ENCODE data around the gene POLA1.

Gene POLA1

DNA sequence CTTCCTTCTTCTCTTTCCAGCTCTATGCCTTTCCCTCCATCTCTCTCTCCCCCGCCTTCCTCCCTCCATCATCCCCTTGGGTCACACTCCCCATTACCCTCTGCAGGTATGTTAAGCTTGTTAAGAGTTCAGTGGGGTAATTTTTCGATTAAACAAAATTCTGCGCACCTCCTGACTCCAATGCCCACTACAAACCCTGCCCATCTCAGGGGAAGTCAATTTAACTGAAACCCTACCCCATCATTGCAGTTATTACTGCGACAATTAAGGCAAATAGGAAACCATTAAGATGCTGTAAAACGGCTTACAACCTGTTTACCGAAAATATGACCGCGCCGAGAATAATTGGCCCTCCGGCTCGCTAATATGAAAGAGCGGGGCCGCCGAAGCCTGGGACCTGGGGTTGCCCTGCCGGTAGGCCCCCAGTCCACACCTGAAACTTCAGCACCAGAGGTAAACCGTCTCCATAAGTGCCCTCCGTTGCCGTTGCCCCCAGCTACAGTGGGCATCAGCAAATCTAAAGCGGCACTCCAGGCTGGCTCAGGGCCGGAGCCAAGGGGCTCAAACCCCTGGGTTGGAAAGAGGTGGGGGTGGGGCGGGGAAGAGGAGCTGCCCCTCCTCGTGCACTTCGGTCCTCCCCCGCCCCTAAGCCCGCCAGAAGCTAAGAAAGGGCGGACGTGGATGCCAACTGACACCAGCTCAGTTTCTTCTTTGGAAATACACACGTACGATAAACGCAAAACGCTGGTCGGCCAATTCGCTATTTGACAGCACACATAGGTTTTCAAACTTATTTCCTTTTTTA, 317.3 kb downstream of the POLA1 start:
- no peak for DNase-seq (ENCODE audit: low read depth)

DNA sequence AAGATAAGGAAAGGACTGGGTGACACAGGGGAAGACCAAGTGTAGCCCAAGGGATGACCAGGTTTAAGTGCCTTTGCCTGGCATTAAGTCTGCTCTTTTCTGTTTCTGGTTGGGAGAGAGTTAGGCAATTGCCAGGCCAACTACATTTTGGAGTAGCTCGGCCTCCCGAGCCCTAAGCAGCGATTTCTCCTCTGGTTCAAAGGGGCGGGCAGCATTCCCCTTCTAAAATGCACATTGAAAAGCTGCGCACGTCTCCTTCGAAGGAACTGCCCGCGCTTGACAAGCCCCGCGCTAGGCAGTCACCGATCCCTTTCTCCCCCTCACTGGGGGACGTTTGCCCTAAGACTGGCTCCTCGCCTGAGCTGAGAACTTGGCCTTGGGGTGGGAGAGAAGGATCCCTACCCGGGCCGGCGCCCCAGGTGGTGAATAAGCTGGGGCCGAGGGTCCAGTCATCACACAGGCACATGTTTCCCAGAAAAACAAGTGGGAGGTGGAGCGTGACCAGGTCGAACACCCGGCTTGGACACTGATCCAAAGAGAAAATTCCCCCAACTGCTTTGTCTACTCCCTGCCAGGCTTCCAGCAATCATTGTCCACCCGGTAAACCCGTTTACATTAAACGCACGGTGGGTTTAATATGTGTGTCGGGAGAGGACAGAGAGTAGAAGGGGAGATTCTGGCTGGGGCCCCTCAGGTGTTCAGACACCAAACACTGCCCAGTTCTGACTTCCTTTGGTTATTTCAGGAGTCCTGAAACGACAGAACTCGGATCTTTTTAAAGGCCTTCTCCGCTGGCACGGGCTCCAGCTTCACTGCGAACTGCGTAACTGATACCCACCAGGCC, 318.1 kb downstream of the POLA1 start:
- no peak for DNase-seq (ENCODE audit: low read depth)

DNA sequence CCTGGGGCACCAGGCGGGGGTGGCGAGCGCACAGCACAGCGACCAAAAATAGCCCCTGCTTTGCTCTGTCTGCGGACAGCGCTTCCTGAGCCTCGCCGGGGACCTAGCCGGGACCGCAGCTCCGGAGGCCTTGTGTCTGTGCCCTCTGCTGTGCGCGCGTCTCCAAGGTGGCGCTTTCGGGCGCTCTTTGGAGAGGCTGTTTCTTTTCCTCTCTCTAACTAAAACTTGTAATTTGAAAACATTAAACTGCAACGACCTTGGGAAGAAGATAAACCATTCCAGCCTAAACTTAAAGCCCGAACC, 318.7 kb downstream of the POLA1 start:
- no peak for DNase-seq (ENCODE audit: low read depth)

DNA sequence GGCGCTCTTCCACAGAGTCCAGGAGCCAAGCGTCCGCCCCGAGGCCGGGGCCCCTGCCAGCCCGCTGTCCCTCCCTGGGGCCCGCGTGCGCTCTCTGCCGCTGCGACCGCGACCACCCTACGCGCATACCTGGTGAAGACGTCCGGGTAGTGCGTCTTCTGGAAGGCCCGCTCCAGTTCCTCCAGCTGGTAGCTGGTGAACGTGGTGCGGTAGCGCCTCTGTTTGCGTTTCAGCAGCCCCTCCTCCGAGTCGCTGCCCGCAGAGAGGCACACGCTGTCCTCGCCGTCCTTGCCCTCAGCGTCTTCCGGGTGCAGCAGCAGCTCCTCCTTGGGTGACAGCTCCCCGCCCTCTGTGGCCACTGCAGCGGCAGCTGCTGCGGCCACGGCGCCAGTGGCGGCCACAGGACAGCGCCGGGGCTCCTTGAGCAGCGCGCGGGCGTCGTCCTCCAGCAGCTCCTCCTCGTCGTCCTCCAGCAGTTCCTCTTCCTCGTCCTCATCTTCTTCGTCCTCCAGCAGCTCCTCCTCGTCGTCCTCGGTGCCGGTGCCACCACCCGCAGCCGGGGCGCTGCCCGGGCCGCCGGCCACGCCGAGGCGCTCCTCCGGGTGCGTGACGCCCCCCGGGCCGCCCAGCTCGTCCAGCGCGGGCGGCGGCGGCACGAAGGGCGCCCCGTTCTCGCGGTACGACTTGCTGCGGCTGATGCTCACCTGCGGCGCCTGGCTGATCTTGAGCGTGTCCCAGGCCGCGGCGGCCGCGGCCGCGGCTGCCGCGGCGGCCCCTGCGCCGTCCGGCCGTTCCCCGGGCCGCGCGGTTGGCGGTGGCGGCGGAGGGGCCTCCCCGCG, 319.3 kb downstream of the POLA1 start:
- DNase-seq (ENCODE audit: low read depth): no peak

DNA sequence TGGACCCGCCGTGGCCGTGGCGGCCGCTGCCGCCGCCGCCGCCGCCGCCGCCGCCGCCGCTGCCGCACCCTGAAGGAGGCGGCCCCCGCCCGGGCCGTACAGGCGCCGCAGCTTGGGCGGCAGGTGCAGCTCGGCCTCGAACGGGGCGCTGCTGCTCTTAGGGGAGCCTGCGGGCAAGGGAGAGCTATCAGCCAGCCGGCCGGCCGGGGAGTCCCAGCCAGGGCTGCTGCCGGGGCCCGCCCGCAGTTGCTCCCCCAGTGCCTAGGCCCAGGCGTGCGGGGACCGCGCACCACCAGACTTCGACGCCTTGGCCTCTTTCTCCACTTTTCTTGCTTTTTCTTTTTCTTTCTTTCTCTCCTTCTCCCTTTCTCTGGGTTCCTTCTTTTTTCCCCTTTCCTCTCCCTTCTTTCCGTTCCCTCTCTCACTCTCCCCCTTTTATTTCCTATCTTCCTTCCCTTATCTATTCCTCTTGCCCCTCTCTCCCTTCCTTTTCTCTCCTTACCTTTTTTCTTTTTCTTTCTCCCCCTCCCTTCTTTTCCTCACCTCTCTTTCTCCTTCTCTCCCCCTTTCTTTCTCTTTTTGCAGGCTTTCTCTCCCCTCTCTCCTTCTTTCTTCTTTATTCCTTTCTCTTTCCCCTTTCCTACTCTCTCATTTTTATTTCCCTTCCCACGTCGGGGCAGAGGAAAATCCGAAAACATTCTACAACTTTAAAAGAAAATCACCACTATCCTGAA, 320.1 kb downstream of the POLA1 start:
- no peak for DNase-seq (ENCODE audit: low read depth)

DNA sequence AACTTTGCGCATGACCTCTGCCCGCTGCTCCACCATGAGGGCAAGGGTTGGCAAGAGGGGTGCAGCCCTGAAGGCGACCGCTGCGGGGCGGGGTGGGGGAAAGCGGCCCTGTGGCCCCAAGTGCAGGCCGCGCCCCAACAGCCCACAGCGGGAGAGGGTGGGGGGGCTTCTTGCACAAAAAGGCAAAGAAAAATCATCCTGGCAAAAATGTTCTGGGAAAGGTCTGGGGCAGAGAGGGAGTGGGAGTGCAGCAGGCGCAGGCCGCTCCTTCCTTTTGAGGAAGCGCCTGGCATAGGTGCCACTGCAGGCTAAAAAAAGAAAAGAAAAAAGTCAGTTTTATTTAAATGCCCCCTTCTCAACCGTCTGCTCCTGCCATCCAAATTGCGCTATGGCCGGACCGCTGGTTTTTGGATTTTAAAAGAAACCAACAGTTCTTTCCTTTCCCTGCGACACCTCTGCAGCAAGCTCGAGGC, 320.7 kb downstream of the POLA1 start:
- DNase-seq (ENCODE audit: low read depth): no peak

DNA sequence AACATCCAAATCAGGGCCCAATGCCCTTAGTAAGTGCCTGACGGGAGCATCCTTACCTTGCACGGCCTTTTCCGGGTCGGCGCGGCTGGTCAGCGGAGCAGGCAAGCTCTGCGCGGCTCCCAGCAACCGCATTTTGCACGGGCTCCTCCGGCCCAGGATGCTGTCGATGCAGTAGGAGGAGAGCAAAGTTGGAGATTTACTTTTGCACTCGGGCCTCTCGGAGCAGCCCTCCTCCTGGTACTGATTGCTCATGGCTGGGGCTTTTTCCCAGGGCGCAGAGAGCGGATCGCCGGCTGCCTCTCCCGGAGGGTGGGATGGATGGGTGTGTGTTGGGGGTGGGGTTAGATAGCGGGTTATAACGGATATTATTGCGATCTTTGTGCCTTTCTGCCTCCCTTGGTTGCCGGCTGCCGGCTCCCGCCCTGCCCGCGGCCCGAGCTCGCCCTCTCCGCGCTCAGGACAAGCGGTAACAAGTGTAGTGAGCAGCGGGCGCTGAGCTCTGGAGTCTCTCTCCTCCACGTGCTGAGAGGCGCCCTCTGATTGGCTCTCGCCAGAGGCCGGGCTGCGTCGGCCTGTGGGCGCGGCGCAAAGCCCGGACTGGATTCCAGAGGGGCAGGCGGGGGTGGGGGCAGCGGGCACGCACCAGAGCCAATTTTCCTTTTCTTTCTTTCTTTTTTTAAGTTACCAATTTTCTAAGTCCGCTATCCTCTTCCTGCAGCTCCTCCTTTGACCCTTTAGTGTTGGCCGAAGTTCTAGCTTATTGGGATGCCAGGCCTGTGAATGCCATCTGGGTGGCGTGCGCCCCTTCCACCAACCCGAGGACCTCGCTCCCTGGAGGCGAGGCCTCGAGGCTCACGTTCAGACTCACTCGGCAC, 322.0 kb downstream of the POLA1 start, which contains the start of gene ARX:
Gene ARX (minus strand): TSS at position 480 of the 875 bp plus-strand sequence. CDS start 228 bp downstream, at position 252.
- no peak for DNase-seq (ENCODE audit: low read depth)

DNA sequence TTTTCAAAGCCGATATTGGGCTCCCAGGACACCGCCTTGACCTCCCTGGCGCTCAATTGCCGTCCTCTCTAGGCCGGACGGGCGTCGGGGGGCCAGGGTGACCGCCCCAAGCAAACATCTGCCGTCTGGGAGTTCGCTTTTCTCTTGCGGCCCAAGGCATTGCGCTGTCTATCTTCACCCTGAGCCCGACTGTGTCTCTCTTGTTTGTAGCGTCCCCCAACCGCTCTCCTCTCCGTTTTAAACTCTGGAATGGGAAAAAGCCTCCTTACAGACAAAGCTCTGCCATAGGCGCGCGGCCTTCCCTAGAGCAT, 322.6 kb downstream of the POLA1 start:
- no peak for DNase-seq (ENCODE audit: low read depth)

DNA sequence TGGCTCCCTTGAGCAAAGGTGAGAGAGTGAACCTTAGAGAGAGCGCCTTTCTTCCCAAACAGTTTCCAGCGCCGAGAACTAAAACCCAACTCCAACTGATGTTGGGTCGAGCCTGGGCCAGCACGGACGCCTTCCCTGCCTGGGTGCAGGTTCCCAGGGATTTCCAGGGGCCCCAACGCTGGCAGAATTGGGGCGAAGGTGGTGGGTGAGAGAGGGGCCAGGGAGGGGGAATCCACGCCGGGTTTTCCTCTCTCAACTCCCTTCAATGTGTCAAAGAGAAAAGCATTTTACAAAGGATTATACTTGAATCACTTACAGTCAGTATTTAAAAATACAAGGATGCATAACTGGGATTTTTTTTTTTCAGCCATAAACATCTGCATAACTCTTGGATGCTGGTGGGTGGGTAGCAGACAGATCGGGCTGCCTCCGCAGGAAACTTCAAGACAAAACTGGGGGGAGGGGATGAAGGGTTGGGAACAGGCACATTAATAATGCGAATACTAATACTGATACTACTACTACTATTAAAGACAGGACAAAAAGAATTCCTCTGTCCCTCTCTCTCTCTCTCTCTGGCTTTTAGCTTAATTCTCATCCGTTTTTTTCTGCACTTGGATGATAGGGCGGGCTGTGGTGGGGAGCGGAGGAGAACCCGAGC, 323.4 kb downstream of the POLA1 start:
- no peak for DNase-seq (ENCODE audit: low read depth)

DNA sequence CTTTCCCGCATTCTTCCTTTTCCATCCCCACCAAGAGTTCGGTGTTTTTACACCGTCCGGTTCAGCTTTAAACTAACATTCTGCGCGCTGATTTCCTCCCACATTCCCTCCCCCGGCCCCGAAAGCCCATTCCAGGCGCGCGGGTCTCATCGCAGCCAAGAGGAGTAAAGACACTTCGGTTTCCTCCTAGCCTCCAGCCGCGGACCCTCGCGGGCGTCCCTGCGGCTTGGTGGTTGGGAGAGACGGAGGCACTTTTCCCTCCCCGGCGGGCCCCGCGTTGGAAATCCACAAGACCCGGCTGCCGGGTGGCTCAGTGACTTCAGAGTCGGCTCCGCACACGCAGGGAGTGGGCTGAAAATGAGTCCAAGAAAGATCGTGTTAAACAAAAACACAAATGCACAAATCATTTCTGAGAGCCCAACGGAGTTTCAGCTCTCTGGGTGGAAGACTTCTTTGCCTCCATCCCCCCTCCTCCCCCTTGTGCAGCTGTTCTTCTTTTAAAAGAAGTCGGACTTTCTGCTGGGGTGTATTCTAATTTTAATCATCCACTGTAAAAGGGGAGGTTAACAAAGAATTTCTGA, 324.0 kb downstream of the POLA1 start:
- no peak for DNase-seq (ENCODE audit: low read depth)

DNA sequence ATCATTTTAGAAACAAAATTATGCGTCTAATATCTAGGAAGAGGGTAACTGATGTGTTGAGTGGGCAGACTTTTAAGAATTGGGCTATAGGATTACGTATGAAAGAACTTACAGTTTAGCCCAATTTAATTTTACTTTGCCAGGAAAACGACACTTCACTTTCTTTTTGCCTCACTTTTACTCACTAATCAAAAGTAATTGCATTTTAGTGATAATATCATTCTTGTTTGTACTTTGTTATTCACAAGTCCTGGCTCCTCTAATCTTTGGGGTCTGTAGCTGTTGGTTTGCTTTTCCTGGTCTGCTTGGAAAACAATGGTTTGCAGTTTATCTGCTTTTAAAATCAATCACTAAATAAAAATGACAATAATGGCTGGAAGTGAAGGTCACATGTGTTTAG, 325.0 kb downstream of the POLA1 start:
- DNase-seq (ENCODE audit: low read depth): no peak

DNA sequence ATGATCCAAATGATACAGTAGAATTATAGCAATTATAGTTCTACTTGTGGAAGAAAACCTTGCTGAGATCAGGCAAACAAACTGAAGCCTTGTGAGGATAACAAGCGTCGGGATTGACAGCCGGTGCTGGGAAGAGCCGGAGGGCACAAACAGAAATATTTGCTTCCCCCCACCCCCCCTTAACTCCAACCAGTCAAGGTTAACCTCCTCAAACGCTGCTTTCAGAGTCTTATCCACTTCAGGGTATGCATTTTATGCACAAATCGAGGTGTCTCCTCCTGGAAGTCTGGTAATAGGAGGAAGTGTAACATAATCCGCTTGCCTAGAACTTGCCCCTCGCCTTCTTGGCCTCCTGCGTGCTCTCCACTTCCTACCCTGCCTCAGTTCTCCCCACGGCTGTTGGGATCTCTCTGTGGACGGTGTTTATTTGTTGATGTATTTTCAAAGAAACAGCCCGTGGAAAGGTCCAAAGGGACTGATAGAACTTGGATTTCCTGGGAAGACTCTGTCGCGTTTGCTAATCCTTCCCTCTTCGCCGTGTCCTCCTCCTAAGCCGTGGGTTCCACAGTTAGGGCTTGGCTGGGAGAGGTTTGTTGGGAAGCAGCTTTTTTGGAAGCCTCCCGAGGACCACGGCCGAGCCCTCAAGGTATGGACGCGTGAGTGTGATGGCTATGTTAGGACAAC, 326.1 kb downstream of the POLA1 start:
- DNase-seq (ENCODE audit: low read depth): no peak

DNA sequence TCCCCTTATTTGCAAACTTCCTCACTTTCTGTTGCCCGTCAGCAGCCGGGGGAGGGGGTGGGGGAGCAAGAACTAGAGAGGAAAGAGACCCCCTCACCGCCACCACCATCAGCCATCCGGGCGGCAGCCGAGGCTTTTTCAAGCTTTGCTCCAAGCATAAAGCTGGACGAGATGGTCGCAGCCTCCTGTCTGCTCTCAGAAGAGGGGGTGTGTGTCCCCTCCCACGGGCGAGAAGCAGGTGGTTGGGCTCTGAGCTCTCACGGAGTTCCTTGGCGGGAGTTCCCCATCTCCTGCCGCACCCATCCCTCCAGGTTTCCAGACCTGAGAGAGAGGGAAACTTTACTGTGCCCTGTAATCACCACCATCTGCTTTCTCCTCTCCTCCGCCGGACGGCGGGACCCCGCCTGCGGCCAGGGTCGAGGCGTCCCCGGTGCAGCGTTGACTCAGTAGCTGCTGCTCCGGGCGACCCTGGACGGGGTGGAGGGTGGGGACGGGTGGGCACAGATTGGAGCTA, 326.7 kb downstream of the POLA1 start:
- no peak for DNase-seq (ENCODE audit: low read depth)

DNA sequence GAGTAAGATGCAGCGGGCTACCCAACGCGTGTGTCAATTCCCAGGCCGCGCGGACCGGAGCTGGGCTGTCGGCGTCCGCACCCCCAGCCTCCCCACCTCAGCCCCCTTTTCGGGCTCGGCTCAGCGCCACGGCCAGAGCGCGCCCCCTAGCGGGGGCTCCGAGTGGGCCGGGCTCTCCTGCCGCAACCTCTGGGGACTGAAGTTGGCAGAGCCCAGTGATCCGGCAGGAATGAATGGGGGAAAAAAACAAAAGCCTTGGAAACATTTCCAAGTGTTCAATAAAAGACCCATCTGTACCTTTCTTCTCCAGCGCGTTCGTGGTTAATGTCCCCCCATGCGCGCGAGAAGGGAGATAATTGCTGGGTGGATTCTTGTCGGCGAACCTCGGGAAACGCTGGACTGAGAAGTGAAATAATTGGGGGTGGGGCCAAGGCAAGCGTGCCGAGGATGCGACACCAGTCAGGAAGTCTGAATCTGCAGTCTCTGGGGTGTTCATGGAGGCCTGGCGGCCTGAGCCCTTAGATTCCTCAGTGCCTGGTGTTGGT, 327.3 kb downstream of the POLA1 start:
- DNase-seq (ENCODE audit: low read depth): no peak

DNA sequence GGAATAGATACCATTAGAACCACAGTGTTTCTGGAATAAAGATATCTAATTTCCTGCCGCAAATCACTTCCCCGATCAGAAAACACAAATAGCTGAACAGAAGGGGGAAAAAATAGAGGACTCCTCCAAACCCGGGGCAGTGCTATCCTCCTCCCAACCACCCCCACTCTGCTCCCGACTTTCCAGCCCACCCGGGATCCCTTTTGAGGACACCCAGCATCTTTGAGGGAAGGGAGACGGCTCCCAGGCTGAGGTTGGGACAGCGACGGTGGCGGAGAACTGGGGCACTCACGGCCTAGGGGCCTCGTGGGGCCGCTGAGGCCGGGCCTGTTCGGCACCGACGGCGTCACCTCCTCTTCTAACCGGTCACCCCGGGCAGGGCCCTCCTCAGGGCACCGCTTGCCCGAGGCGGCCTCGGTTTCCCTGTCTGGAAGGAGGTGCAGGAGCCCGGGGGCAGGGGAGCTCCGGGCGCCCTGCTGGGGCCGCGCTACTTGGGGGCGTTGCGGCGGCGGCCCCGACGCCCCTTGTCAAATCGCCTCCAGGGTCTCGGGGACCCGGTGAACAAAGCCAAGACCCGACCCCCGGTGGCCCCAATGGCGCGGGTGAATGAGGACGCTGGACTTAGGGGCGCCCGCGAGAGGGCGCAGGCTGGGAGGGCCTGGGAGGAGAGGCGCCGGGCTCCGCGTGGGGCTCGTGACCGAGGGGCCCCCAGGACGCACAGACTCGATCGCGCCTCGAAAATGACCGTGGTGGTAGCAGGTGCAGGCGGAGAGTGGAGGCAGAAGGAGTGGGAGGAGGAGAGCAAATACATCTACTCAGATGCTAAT, 329.0 kb downstream of the POLA1 start:
- no peak for DNase-seq (ENCODE audit: low read depth)

DNA sequence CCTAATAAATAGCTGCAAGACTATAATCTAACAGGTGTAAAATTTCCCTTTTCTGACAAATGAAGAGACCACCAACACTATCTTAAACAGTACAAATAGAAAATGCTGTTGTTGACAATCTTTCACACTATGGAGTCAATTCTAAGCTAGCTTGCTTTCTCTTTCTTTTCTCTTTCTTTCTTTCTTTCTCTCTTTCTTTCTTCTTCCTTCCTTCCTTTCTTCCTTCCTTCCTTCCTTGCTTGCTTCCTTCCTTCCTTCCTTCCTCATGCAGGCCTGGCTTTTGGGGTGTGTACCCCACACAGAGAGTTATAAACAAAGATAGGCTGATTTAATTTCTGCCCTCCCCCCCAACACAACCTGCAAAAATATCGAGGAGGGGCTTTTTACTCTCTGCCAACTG, 330.2 kb downstream of the POLA1 start:
- no peak for DNase-seq (ENCODE audit: low read depth)

DNA sequence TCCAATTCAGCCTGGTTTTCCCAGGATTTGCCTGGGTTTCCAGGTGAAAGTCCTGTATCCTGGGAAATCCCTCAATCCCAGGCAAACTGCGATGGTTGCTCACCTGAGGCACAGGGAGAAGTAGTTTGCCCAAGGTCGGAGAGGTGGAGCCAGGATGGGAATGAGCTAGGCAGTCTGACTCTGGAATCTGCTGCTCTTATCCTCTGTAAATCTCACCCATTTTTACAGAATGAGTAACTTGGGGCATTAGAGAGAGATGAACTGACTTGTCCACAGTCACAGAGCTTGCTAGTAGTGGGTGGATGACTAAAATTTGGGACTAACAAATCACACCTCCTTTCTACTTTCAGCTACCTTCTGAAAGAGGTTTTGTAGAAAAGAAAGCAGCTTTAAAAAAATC, 331.9 kb downstream of the POLA1 start:
- no peak for DNase-seq (ENCODE audit: low read depth)

DNA sequence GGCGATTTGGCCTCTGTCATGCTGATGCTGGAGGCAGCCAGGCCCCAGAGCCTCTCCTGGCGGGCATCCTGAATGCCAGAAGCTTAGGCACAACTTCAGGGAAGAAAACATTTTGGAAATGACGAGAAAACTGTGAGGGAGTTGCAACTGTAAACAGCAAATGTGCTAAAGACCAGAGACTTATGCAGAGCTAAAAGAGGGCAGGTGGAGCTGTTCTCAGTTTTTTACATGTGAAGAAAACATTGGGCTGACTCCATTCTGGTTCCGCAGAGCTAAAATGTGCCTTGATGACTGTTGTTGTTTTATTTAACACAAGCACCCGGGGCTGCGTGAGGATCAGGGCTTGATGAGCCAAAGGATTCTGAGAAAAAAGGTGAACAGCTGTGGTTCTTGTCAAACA, 332.9 kb downstream of the POLA1 start:
- DNase-seq (ENCODE audit: low read depth): no peak
